H1 (cell line): Measurements from ENCODE around the gene OR52B6. TPM values are rescaled to one million over a fixed set of nuclear protein-coding genes. Genes with fewer than 3 reads are reported as not detected.

ENCODE experiments used
- CTCF ChIA-PET: fragments of 300-600 bp; sonication (Branson Sonifier 250); formaldehyde crosslinking; loops from one replicate; lab custom pipeline; 2021; ENCODE audit not compliant: partially characterized antibody; lab: Charles Lee
- POLR2A ChIA-PET: fragments of 300-600 bp; sonication (Branson Sonifier 250); formaldehyde crosslinking; loops from one replicate; lab custom pipeline; 2021; ENCODE audit warnings: inconsistent platforms; ENCODE audit not compliant: partially characterized antibody; lab: Charles Lee
- DNase-seq, 2 experiments: peaks; one replicate each; pipeline versions ENCODE4 v3.0.0 to v3.0.0-alpha.2; 2010 to 2022; ENCODE audit warnings: low spot score in 2 of 2, low read depth in 1 of 2, mixed read lengths in 1 of 2
- FAIRE-seq: peaks from 2 replicates; lab custom pipeline; 2011; peaks lifted over from hg19 to GRCh38; lab: Jason Lieb, UNC
- H2AFZ ChIP-seq: 2 replicates; pipeline ENCODE4 v1.8.1; 2012; ENCODE audit warnings: low read length, inconsistent platforms
- H2AK5ac ChIP-seq: 2 replicates; pipeline ENCODE4 v1.6.1; 2013; ENCODE audit warnings: low read depth, low read length
- H2BK120ac ChIP-seq: replicated peaks from 2 replicates; pipeline ENCODE3; 2013; ENCODE audit warnings: low read depth, low read length, inconsistent platforms
- H2BK12ac ChIP-seq: 2 replicates; pipeline ENCODE4 v1.6.1; 2013; ENCODE audit warnings: low read depth, low read length
- H2BK15ac ChIP-seq: 2 replicates; pipeline ENCODE4 v1.6.1; 2013; ENCODE audit warnings: low read length
- H2BK20ac ChIP-seq: 2 replicates; pipeline ENCODE4 v1.6.1; 2013; ENCODE audit warnings: low read length
- H2BK5ac ChIP-seq: 2 replicates; pipeline ENCODE4 v1.6.1; 2013; ENCODE audit warnings: low read depth, low read length
- H3K14ac ChIP-seq: 2 replicates; pipeline ENCODE4 v1.6.1; 2013; ENCODE audit warnings: inconsistent platforms; ENCODE audit not compliant: insufficient read length
- H3K18ac ChIP-seq: 2 replicates; pipeline ENCODE4 v1.6.1; 2013; ENCODE audit warnings: low read length; ENCODE audit errors: extremely low read depth
- H3K23ac ChIP-seq: 2 replicates; pipeline ENCODE4 v1.6.1; 2013; ENCODE audit warnings: inconsistent platforms; ENCODE audit not compliant: insufficient read length
- H3K23me2 ChIP-seq: 2 replicates; pipeline ENCODE4 v1.6.1; 2013; ENCODE audit warnings: low read depth, low read length
- H3K27ac ChIP-seq: 2 replicates; pipeline ENCODE4 v1.6.1; 2011; ENCODE audit warnings: low read depth, low read length, inconsistent platforms
- H3K27me3 ChIP-seq, 4 experiments: replicated peaks in 1 of 4; 1 replicate in 1 of 4; 2 replicates in 3 of 4; pipeline versions ENCODE4 v1.6.1 to v1.8.1; 2011 to 2013; ENCODE audit warnings: low read length in 3 of 4, mild to moderate bottlenecking in 3 of 4, inconsistent platforms in 2 of 4, mixed read lengths in 2 of 4, moderate library complexity in 1 of 4; ENCODE audit not compliant: control insufficient read depth in 3 of 4, insufficient read depth in 3 of 4; ENCODE audit errors: extremely low read depth in 1 of 4
- H3K36me3 ChIP-seq, 4 experiments: 2 replicates each; pipeline versions ENCODE4 v1.6.1 to v1.8.1; 2011 to 2013; ENCODE audit warnings: mild to moderate bottlenecking in 4 of 4, low read length in 3 of 4, moderate library complexity in 2 of 4, control low read depth in 1 of 4, inconsistent platforms in 1 of 4; ENCODE audit not compliant: insufficient read depth in 4 of 4, control insufficient read depth in 2 of 4
- H3K4ac ChIP-seq: replicated peaks from 2 replicates; pipeline ENCODE3; 2013; ENCODE audit warnings: low read length, low read depth, mixed read lengths, inconsistent platforms; ENCODE audit not compliant: insufficient read length
- H3K4me1 ChIP-seq, 4 experiments: replicated peaks in 1 of 4; 1 replicate in 1 of 4; 2 replicates in 3 of 4; pipeline versions ENCODE4 v1.6.1 to v1.8.1; 2011 to 2013; ENCODE audit warnings: low read length in 3 of 4, inconsistent platforms in 2 of 4, mixed read lengths in 1 of 4; ENCODE audit not compliant: insufficient read depth in 4 of 4, control insufficient read depth in 3 of 4
- H3K4me2 ChIP-seq, 2 experiments: 2 replicates each; pipeline versions ENCODE4 v1.6.1 to v1.8.1; 2011 to 2013; ENCODE audit warnings: low read depth in 2 of 2, low read length in 2 of 2, control low read depth in 1 of 2, inconsistent platforms in 1 of 2, mild to moderate bottlenecking in 1 of 2; ENCODE audit not compliant: insufficient read depth in 1 of 2
- H3K4me3 ChIP-seq, 4 experiments: fragments of 200-600, 300-600 bp in 1 of 4; sonication (generic), shearing (Covaris generic), sonication (Bioruptor Twin) in 1 of 4; 2 replicates each; pipeline versions ENCODE4 v1.5.1 to v1.8.1; 2011 to 2016; ENCODE audit warnings: low read length in 4 of 4, low read depth in 3 of 4, control low read depth in 2 of 4, inconsistent platforms in 2 of 4, mild to moderate bottlenecking in 2 of 4, mixed read lengths in 1 of 4, moderate library complexity in 1 of 4; ENCODE audit not compliant: insufficient read depth in 2 of 4; ENCODE audit errors: extremely low read depth in 1 of 4
- H3K56ac ChIP-seq: replicated peaks from 2 replicates; pipeline ENCODE3; 2013; ENCODE audit warnings: low read depth, mild to moderate bottlenecking, mixed read lengths, low read length, inconsistent platforms; ENCODE audit not compliant: insufficient read length
- H3K79me1 ChIP-seq: 2 replicates; pipeline ENCODE4 v1.6.1; 2013; ENCODE audit warnings: low read depth, low read length, control low read depth
- H3K79me2 ChIP-seq, 2 experiments: 2 replicates each; pipeline versions ENCODE4 v1.6.1 to v1.8.1; 2012 to 2013; ENCODE audit warnings: low read length in 2 of 2, mild to moderate bottlenecking in 2 of 2, inconsistent platforms in 1 of 2; ENCODE audit not compliant: insufficient read depth in 2 of 2, control insufficient read depth in 1 of 2
- H3K9ac ChIP-seq, 4 experiments: replicated peaks in 1 of 4; 1 replicate in 1 of 4; 2 replicates in 3 of 4; pipeline versions ENCODE4 v1.6.1 to v1.8.1; 2011 to 2013; ENCODE audit warnings: low read depth in 3 of 4, low read length in 3 of 4, control low read depth in 2 of 4, mild to moderate bottlenecking in 2 of 4, moderate library complexity in 2 of 4, inconsistent platforms in 1 of 4; ENCODE audit errors: extremely low read depth in 1 of 4
- H3K9me3 ChIP-seq, 2 experiments: 2 replicates each; pipeline versions ENCODE4 v1.6.1 to v1.8.1; 2012 to 2013; ENCODE audit warnings: mild to moderate bottlenecking in 2 of 2, moderate library complexity in 2 of 2, control low read depth in 1 of 2, inconsistent platforms in 1 of 2, low read depth in 1 of 2, low read length in 1 of 2, mixed read lengths in 1 of 2; ENCODE audit not compliant: insufficient read depth in 2 of 2
- H4K20me1 ChIP-seq, 2 experiments: replicated peaks in 1 of 2; 2 replicates each; pipeline versions ENCODE3 to v1.8.1; 2011 to 2013; ENCODE audit warnings: inconsistent platforms in 2 of 2, low read length in 2 of 2, mild to moderate bottlenecking in 1 of 2; ENCODE audit not compliant: insufficient read depth in 2 of 2, control insufficient read depth in 1 of 2
- H4K5ac ChIP-seq: 2 replicates; pipeline ENCODE4 v1.6.1; 2013; ENCODE audit warnings: low read length, low read depth, mixed read lengths, inconsistent platforms; ENCODE audit not compliant: insufficient read length
- H4K8ac ChIP-seq: 2 replicates; pipeline ENCODE4 v1.8.0; 2013; ENCODE audit warnings: mild to moderate bottlenecking, moderate library complexity, low read length, inconsistent platforms; ENCODE audit not compliant: insufficient read depth; ENCODE audit errors: extremely low read depth
- H4K91ac ChIP-seq: replicated peaks from 2 replicates; pipeline ENCODE3; 2013; ENCODE audit warnings: low read length, mixed read lengths, inconsistent platforms; ENCODE audit not compliant: insufficient read length
- SIN3A ChIP-seq, 2 experiments: IDR thresholded peaks in 1 of 2; conservative IDR thresholded peaks in 1 of 2; 2 replicates each; pipeline ENCODE4 v1.6.1; 2011 to 2012; ENCODE audit warnings: low read length in 2 of 2, improper control_type of control experiment in 1 of 2, low read depth in 1 of 2, mild to moderate bottlenecking in 1 of 2
- TAF7 ChIP-seq: optimal IDR thresholded peaks from 2 replicates; pipeline ENCODE3; 2011; ENCODE audit warnings: low read depth, mild to moderate bottlenecking, inconsistent platforms, low read length, moderate library complexity, borderline replicate concordance
- WGBS, 2 experiments: shearing (Covaris generic) in 1 of 2; methylation state at CpG; one replicate each; pipeline versions ENCODE4 v1.1.6 to v1.1.7; 2013 to 2015; ENCODE audit warnings: low lambda C conversion rate in 2 of 2, mixed read lengths in 2 of 2, inconsistent platforms in 1 of 2, low coverage in 1 of 2, missing lambda C conversion rate in 1 of 2; ENCODE audit not compliant: insufficient replicate concordance in 2 of 2, insufficient coverage in 1 of 2, insufficient read length in 1 of 2; ENCODE audit errors: extremely low coverage in 1 of 2, missing lambda C conversion rate in 1 of 2; 5-methylcytosine and 5-hydroxymethylcytosine counted together
- polyA plus RNA-seq, 7 experiments: library from polyadenylated mRNA; depleted of rRNA in 3 of 7; stranded (reverse) in 5 of 7; unstranded in 2 of 7; fragments of >200 nt in 5 of 7; fragments of 200-250 nt in 2 of 7; gene quantifications; 1 replicate in 5 of 7; 2 replicates in 1 of 7; 4 replicates in 1 of 7; pipeline versions ENCODE4 v1.2.1 to v1.2.3, GENCODE V29; 2011 to 2013; ENCODE audit warnings: missing spikeins in 2 of 7, mixed read lengths in 2 of 7
- total RNA-seq: library from RNA; stranded (reverse); fragmentation: NEBNext Ultra II Directional; extraction: Animal tissue kit (Norgen Biotek cat#: 25700); gene quantifications from 2 replicates; pipeline ENCODE4 v1.2.1, GENCODE V29; 2021

OR52B6 gene
- total and polyA plus RNA-seq, 2 of the 8 experiments (the other 6 are each of a cell fraction or from before 2014, with no cell fraction given): not detected

GRCh38 chr11:5592615-5593014, 11.9 kb downstream of the OR52B6 start:
- peaks cover 0 to 2% of the 10 kb centered on the region in 2 experiments for H4K20me1 ChIP-seq
- H3K79me1 ChIP-seq: no peaks in the 10 kb centered on the region
- H3K27ac ChIP-seq: no peak overlapping the region
- H2BK5ac ChIP-seq: no peak overlapping the region
- no peak overlapping the region for H3K4ac ChIP-seq
- POLR2A ChIA-PET: no interaction called here
- no peak overlapping the region for H4K91ac ChIP-seq
- DNase-seq: no peak
- no peak overlapping the region for H3K18ac ChIP-seq
- no peak overlapping the region for H3K14ac ChIP-seq
- H3K27me3 ChIP-seq: no peaks in the 10 kb centered on the region; a peak in 1 of 7 replicates
- no peak for FAIRE-seq
- CTCF ChIA-PET: interaction anchor here (1.6 kb wide), 1 partner anchor 8 kb away, joined by 4 read pairs; no protein-coding TSS in a partner anchor
- H2BK12ac ChIP-seq: no peak overlapping the region
- H3K56ac ChIP-seq: no peak overlapping the region
- H3K9ac ChIP-seq: no peak overlapping the region
- WGBS, 2 experiments: 90% methylated on average over 5 of the region's 5 CpGs; no CpG with 5 or more reads in 1 of the 2 experiments
- H3K36me3 ChIP-seq: no peaks in the 10 kb centered on the region
- no peak overlapping the region for H4K5ac ChIP-seq
- no peak overlapping the region for H3K4me2 ChIP-seq
- H3K4me1 ChIP-seq: peaks cover 0 to 10% (median 2%) of the 10 kb centered on the region in 4 experiments; a peak in 3 of 7 replicates
- peaks cover 0 to 8% of the 10 kb centered on the region in 2 experiments; a peak in 1 of 4 replicates for H3K9me3 ChIP-seq
- no peak overlapping the region for H2BK15ac ChIP-seq
- no peak overlapping the region for H2BK20ac ChIP-seq
- H3K79me2 ChIP-seq: peaks cover 0 to 5% of the 10 kb centered on the region in 2 experiments; a peak in 1 of 4 replicates
- peaks cover 8% of the 10 kb centered on the region; the same call in 1 of the 2 replicates for H3K23me2 ChIP-seq
- H2BK120ac ChIP-seq: no peak overlapping the region
- TF ChIP-seq TAF7: no peak
- TF ChIP-seq SIN3A (conservative IDR thresholded peaks at IDR 0.05 in 1 of 2, IDR thresholded peaks at IDR 0.05 in 1 of 2; ENCODE audit: low read depth in 1 of 2, low read length in 2 of 2): no peak
- no peak overlapping the region for H3K4me3 ChIP-seq
- no peak overlapping the region for H3K23ac ChIP-seq
- H4K8ac ChIP-seq: no peak overlapping the region
- H2AK5ac ChIP-seq: no peak overlapping the region
- no peak overlapping the region for H2AFZ ChIP-seq
